Germinal center (tissue), 1 donor: ENCODE results near the gene ADARB2.

ENCODE experiments used
- DNase-seq: peaks from one replicate; pipeline ENCODE4 v3.0.0; 2012; ENCODE audit warnings: mixed read lengths, low spot score

ADARB2 gene

GRCh38 chr10:1685699-1686490 lies 51.4 kb downstream of the ADARB2 start:
- no peak for DNase-seq

GRCh38 chr10:1684991-1685390 lies 52.3 kb downstream of the ADARB2 start:
- no peak for DNase-seq

GRCh38 chr10:1683649-1684048 lies 53.7 kb downstream of the ADARB2 start:
- DNase-seq: no peak

GRCh38 chr10:1679821-1680650 lies 57.3 kb downstream of the ADARB2 start:
- no peak for DNase-seq

GRCh38 chr10:1678084-1678483 lies 59.2 kb downstream of the ADARB2 start:
- DNase-seq: no peak

- no peak for DNase-seq
These were observed 59.9 kb downstream of the ADARB2 start for GRCh38 chr10:1677307-1677939.

- DNase-seq: no peak
These were observed 62.8 kb downstream of the ADARB2 start for GRCh38 chr10:1674501-1674900.

GRCh38 chr10:1673568-1674345 lies 63.6 kb downstream of the ADARB2 start:
- no peak for DNase-seq

- DNase-seq: no peak
These were observed 65.1 kb downstream of the ADARB2 start for GRCh38 chr10:1672001-1672781.

GRCh38 chr10:1671366-1672000 lies 65.8 kb downstream of the ADARB2 start:
- DNase-seq: no peak

GRCh38 chr10:1670541-1671365 lies 66.6 kb downstream of the ADARB2 start:
- no peak for DNase-seq

- no peak for DNase-seq
These were observed 67.9 kb downstream of the ADARB2 start for GRCh38 chr10:1669433-1669832.

- DNase-seq: no peak
These were observed 68.9 kb downstream of the ADARB2 start for GRCh38 chr10:1668399-1668798.

GRCh38 chr10:1667392-1667791 lies 69.9 kb downstream of the ADARB2 start:
- DNase-seq: no peak

GRCh38 chr10:1666147-1666546 lies 71.2 kb downstream of the ADARB2 start:
- DNase-seq: no peak

- DNase-seq: no peak
These were observed 71.6 kb downstream of the ADARB2 start for GRCh38 chr10:1665681-1666080.

GRCh38 chr10:1665021-1665661 lies 72.2 kb downstream of the ADARB2 start:
- no peak for DNase-seq

GRCh38 chr10:1664333-1664964 lies 72.9 kb downstream of the ADARB2 start:
- no peak for DNase-seq

GRCh38 chr10:1663226-1663625 lies 74.1 kb downstream of the ADARB2 start:
- no peak for DNase-seq
